K562 (cell line): Measurements from ENCODE around the gene PAQR4. TPM values are rescaled to one million over a fixed set of nuclear protein-coding genes. Genes with fewer than 3 reads are reported as not detected.

Experiments used
- COPS2 ChIP-seq: fragments of 450-650 bp; conservative IDR thresholded peaks from 2 replicates; pipeline ENCODE4 v1.6.1; 2016; ENCODE audit warnings: mild to moderate bottlenecking, moderate library complexity
- GATA2 ChIP-seq: sonication (generic); formaldehyde crosslinking; IDR thresholded peaks from 2 replicates; pipeline ENCODE4 v1.4.0; 2020; ENCODE audit warnings: mild to moderate bottlenecking, missing genetic modification reagents
- MYNN ChIP-seq, 2 experiments: sonication (generic); formaldehyde crosslinking in 1 of 2; IDR thresholded peaks; 2 replicates each; pipeline versions ENCODE4 v1.5.0 to v1.6.1; 2016 to 2020; ENCODE audit warnings: antibody characterized with exemption in 1 of 2, missing genetic modification reagents in 1 of 2
- POLR2A ChIP-seq: fragments of 450-650 bp; conservative IDR thresholded peaks from 2 replicates; pipeline ENCODE4 v1.6.1; 2016
- POLR2B ChIP-seq: fragments of 450-650 bp; IDR thresholded peaks from 2 replicates; pipeline ENCODE4 v1.6.1; 2018; ENCODE audit warnings: low read depth; ENCODE audit not compliant: partially characterized antibody
- PYGO2 ChIP-seq: fragments of 450-650 bp; IDR thresholded peaks from 2 replicates; pipeline ENCODE4 v1.6.1; 2016; ENCODE audit warnings: mild to moderate bottlenecking, missing genetic modification characterization, moderate library complexity, missing compliant biosample characterization
- SAP30 ChIP-seq: fragments of 200-600 bp; sonication (generic); IDR thresholded peaks from 2 replicates; pipeline ENCODE4 v1.6.1; 2012; ENCODE audit warnings: borderline replicate concordance, low read depth, mild to moderate bottlenecking, moderate library complexity, low read length, control low read depth, inconsistent platforms; ENCODE audit not compliant: insufficient read depth, poor library complexity, severe bottlenecking
- SNIP1 ChIP-seq: fragments of 450-650 bp; IDR thresholded peaks from 2 replicates; pipeline ENCODE4 v1.7.1; 2017; ENCODE audit warnings: low read depth, mild to moderate bottlenecking
- polyA plus RNA-seq, 8 experiments: library from polyadenylated mRNA; depleted of rRNA in 4 of 8; stranded (reverse) in 5 of 8; unstranded in 3 of 8; fragments of >200 nt; fragmentation: Nextera tagmentation in 2 of 8; fragmentation: Illumina TruSeq in 1 of 8; extraction: Ambion mirVana in 2 of 8; extraction: Trizol in 1 of 8; gene quantifications; 2 replicates each; pipeline versions ENCODE4 v1.2.1 to v1.2.3, GENCODE V29; 2011 to 2014; ENCODE audit warnings: inconsistent platforms in 1 of 8, missing spikeins in 1 of 8
- total RNA-seq, 7 experiments: library from RNA; depleted of rRNA in 6 of 7; stranded (reverse); fragments of >200 nt in 6 of 7; fragmentation: Illumina TruSeq in 2 of 7; extraction: Trizol in 2 of 7; gene quantifications; 2 replicates each; pipeline versions ENCODE4 v1.2.1 to v1.2.3, GENCODE V29; 2011 to 2021; ENCODE audit warnings: low replicate concordance in 1 of 7
- TF ChIP-seq, protein P1 (sequence below): fragments of 450-650 bp; IDR thresholded peaks from 2 replicates; pipeline ENCODE4 v1.7.1; 2018; ENCODE audit warnings: mild to moderate bottlenecking, low read depth; ENCODE audit not compliant: partially characterized antibody
- TF ChIP-seq, protein P2 (sequence below): fragments of 250-450 bp; sonication (Bioruptor Pico); IDR thresholded peaks from 2 replicates; pipeline ENCODE4 v1.4.0; 2020; ENCODE audit warnings: mild to moderate bottlenecking, moderate library complexity, borderline replicate concordance
- TF ChIP-seq, protein P3 (sequence below): fragments of 200-800 bp; sonication (Bioruptor generic); IDR thresholded peaks from 2 replicates; pipeline ENCODE4 v1.6.1; 2016; ENCODE audit warnings: missing genetic modification characterization, missing compliant biosample characterization
- TF ChIP-seq, protein P4 (sequence below), 2 experiments: fragments of 450-650 bp; IDR thresholded peaks; 2 replicates each; pipeline ENCODE4 v1.6.1; 2018; ENCODE audit warnings: mild to moderate bottlenecking in 2 of 2, low read depth in 1 of 2; ENCODE audit not compliant: partially characterized antibody in 2 of 2

PAQR4 gene
- total and polyA plus RNA-seq, 9 of the 15 experiments (the other 6 are each of a cell fraction or from before 2014, with no cell fraction given) = 0.62 to 40.4 (median 19.5) TPM

DNA sequence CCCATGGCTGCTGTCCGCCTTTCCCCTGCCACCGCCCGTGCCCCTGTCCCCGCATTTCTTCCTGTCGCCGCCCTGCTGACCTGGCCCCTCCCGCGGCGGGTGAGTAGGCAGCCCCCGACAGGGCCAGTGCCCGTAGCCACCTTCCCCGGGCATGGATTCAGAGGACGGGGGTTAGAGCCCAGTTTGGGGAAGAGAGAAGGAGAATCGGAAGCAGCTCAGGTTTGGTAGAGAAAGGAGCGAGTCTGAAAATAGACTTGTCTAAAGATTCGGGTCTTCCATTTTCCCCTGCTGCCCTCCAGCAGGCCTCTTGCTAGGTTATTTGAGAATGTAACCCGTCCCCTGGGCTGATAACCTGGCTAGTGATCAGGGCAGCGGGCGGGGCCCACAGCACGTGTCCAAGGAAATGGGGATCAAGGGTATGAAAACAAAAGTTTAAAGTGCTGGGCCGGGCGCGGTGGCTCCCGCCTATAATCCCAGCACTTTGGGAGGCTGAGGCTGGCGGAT is 35.7 kb downstream of the PAQR4 start (continued):
- TF ChIP-seq, protein P1, sequence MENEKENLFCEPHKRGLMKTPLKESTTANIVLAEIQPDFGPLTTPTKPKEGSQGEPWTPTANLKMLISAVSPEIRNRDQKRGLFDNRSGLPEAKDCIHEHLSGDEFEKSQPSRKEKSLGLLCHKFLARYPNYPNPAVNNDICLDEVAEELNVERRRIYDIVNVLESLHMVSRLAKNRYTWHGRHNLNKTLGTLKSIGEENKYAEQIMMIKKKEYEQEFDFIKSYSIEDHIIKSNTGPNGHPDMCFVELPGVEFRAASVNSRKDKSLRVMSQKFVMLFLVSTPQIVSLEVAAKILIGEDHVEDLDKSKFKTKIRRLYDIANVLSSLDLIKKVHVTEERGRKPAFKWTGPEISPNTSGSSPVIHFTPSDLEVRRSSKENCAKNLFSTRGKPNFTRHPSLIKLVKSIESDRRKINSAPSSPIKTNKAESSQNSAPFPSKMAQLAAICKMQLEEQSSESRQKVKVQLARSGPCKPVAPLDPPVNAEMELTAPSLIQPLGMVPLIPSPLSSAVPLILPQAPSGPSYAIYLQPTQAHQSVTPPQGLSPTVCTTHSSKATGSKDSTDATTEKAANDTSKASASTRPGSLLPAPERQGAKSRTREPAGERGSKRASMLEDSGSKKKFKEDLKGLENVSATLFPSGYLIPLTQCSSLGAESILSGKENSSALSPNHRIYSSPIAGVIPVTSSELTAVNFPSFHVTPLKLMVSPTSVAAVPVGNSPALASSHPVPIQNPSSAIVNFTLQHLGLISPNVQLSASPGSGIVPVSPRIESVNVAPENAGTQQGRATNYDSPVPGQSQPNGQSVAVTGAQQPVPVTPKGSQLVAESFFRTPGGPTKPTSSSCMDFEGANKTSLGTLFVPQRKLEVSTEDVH = peak; percentile 24
- TF ChIP-seq GATA2 (CRISPR knock-in tag) (no peak), POLR2A (peak; percentile 70), COPS2 (no peak), POLR2B (peak; percentile 59), PYGO2 (tag) (no peak), SAP30 (peak; percentile 22), SNIP1 (peak; percentile 69; the same call in 1 of the 2 replicates), MYNN (IDR thresholded peaks at IDR 0.05) (0 out of 2 replicates have a peak, but pooled peaks have one; percentile 47), MYNN (CRISPR knock-in tag; IDR thresholded peaks at IDR 0.05) (no peak)
- TF ChIP-seq, protein P2, sequence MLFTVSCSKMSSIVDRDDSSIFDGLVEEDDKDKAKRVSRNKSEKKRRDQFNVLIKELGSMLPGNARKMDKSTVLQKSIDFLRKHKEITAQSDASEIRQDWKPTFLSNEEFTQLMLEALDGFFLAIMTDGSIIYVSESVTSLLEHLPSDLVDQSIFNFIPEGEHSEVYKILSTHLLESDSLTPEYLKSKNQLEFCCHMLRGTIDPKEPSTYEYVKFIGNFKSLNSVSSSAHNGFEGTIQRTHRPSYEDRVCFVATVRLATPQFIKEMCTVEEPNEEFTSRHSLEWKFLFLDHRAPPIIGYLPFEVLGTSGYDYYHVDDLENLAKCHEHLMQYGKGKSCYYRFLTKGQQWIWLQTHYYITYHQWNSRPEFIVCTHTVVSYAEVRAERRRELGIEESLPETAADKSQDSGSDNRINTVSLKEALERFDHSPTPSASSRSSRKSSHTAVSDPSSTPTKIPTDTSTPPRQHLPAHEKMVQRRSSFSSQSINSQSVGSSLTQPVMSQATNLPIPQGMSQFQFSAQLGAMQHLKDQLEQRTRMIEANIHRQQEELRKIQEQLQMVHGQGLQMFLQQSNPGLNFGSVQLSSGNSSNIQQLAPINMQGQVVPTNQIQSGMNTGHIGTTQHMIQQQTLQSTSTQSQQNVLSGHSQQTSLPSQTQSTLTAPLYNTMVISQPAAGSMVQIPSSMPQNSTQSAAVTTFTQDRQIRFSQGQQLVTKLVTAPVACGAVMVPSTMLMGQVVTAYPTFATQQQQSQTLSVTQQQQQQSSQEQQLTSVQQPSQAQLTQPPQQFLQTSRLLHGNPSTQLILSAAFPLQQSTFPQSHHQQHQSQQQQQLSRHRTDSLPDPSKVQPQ (CRISPR knock-in tag) = no peak
- TF ChIP-seq, protein P3, sequence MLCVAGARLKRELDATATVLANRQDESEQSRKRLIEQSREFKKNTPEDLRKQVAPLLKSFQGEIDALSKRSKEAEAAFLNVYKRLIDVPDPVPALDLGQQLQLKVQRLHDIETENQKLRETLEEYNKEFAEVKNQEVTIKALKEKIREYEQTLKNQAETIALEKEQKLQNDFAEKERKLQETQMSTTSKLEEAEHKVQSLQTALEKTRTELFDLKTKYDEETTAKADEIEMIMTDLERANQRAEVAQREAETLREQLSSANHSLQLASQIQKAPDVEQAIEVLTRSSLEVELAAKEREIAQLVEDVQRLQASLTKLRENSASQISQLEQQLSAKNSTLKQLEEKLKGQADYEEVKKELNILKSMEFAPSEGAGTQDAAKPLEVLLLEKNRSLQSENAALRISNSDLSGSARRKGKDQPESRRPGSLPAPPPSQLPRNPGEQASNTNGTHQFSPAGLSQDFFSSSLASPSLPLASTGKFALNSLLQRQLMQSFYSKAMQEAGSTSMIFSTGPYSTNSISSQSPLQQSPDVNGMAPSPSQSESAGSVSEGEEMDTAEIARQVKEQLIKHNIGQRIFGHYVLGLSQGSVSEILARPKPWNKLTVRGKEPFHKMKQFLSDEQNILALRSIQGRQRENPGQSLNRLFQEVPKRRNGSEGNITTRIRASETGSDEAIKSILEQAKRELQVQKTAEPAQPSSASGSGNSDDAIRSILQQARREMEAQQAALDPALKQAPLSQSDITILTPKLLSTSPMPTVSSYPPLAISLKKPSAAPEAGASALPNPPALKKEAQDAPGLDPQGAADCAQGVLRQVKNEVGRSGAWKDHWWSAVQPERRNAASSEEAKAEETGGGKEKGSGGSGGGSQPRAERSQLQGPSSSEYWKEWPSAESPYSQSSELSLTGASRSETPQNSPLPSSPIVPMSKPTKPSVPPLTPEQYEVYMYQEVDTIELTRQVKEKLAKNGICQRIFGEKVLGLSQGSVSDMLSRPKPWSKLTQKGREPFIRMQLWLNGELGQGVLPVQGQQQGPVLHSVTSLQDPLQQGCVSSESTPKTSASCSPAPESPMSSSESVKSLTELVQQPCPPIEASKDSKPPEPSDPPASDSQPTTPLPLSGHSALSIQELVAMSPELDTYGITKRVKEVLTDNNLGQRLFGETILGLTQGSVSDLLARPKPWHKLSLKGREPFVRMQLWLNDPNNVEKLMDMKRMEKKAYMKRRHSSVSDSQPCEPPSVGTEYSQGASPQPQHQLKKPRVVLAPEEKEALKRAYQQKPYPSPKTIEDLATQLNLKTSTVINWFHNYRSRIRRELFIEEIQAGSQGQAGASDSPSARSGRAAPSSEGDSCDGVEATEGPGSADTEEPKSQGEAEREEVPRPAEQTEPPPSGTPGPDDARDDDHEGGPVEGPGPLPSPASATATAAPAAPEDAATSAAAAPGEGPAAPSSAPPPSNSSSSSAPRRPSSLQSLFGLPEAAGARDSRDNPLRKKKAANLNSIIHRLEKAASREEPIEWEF (CRISPR knock-in tag) = no peak
- TF ChIP-seq, protein P4, sequence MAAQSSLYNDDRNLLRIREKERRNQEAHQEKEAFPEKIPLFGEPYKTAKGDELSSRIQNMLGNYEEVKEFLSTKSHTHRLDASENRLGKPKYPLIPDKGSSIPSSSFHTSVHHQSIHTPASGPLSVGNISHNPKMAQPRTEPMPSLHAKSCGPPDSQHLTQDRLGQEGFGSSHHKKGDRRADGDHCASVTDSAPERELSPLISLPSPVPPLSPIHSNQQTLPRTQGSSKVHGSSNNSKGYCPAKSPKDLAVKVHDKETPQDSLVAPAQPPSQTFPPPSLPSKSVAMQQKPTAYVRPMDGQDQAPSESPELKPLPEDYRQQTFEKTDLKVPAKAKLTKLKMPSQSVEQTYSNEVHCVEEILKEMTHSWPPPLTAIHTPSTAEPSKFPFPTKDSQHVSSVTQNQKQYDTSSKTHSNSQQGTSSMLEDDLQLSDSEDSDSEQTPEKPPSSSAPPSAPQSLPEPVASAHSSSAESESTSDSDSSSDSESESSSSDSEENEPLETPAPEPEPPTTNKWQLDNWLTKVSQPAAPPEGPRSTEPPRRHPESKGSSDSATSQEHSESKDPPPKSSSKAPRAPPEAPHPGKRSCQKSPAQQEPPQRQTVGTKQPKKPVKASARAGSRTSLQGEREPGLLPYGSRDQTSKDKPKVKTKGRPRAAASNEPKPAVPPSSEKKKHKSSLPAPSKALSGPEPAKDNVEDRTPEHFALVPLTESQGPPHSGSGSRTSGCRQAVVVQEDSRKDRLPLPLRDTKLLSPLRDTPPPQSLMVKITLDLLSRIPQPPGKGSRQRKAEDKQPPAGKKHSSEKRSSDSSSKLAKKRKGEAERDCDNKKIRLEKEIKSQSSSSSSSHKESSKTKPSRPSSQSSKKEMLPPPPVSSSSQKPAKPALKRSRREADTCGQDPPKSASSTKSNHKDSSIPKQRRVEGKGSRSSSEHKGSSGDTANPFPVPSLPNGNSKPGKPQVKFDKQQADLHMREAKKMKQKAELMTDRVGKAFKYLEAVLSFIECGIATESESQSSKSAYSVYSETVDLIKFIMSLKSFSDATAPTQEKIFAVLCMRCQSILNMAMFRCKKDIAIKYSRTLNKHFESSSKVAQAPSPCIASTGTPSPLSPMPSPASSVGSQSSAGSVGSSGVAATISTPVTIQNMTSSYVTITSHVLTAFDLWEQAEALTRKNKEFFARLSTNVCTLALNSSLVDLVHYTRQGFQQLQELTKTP (IDR thresholded peaks at IDR 0.05; ENCODE audit: low read depth in 1 of 2, partially characterized antibody in 2 of 2) = no peak
